Measurements from ENCODE around the gene PCGF6.
"Not testable (repeated sequence)": the region's sequence is repeated elsewhere in the genome, so short reads cannot be mapped to it uniquely, and the experiment has no call there.

PCGF6 gene

DNA sequence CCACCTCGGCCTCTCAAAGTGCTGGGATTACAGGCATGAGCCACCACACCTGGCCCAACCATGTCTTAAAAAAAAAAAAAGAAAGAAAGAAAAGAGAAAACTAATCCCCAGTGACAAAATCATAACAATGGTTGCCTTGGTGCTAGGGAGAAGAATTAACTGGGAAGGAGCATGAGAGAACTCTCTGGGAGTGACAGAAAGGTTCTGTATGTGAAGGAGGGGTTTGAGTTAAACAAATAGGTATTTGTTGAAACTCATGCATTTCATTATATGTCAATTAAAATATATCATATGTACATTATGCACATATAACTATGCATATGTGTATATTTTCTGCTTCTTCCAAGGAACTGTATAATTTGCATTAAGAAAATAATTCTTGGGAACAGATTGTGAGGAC, 40.7 kb downstream of the PCGF6 start:
- FAIRE-seq, result no peak

DNA sequence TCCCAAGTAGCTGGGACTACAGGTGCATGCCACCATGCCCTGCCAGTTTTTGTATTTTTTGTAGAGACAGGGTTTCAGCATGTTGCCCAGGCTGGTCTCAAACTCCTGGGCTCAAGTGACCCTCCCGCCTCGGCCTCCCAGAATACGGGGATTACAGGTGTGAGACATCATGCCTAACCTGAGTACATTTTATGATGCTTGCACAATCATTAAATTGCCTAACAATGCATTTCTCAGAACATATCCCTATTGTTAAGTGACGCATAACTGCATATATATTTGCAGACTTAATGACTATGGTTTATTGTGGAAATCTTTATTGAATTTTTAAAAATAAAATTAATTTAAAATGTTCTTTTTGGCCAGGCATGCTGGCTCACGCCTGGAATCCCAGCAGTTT, 43.3 kb downstream of the PCGF6 start:
- no peak for FAIRE-seq

GRCh38 chr10:103295374-103296015, 55.4 kb downstream of the PCGF6 start:
- FAIRE-seq, result no peak

- no peak for FAIRE-seq
These were observed 59.4 kb downstream of the PCGF6 start for GRCh38 chr10:103291588-103291987.

- FAIRE-seq, result no peak
These were observed 62.9 kb downstream of the PCGF6 start for GRCh38 chr10:103287992-103288391.

- FAIRE-seq, result no peak
These were observed 66.8 kb downstream of the PCGF6 start for GRCh38 chr10:103284170-103284569.

GRCh38 chr10:103282961-103283360, 68.0 kb downstream of the PCGF6 start:
- no peak for FAIRE-seq

DNA sequence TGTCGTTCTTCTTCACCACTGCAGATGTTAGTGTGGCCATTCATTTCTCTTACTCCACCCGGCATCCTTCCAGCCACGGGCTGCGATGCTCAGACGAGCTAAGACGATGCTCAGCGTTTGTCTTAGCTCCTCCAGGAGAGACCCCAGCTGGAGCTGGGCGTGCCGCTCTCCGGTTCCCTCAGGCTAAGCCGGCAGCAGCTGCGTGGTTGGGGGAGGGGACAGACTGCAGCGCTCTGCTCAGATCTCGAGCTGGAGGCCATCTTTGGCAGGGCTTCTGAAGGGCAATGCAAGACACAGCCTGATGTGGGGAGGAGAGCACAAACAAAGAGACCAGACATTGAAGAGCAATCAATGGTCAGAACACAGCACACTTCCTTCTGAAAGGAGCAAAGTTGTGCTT, 69.2 kb downstream of the PCGF6 start:
- FAIRE-seq, result no peak

- no peak for FAIRE-seq
These were observed 70.4 kb downstream of the PCGF6 start for GRCh38 chr10:103280506-103280905.

GRCh38 chr10:103280031-103280430, 70.9 kb downstream of the PCGF6 start:
- FAIRE-seq, result no peak

GRCh38 chr10:103278862-103279298, 72.1 kb downstream of the PCGF6 start:
- FAIRE-seq, result no peak

- no peak for FAIRE-seq
These were observed 72.5 kb downstream of the PCGF6 start for GRCh38 chr10:103278537-103278823.

GRCh38 chr10:103277713-103278536, 73.0 kb downstream of the PCGF6 start:
- no peak for FAIRE-seq

GRCh38 chr10:103276896-103277712, 73.8 kb downstream of the PCGF6 start, which contains the start of gene INA:
Gene INA (plus strand): TSS chr10:103277138. CDS start chr10:103277212, 74 bp downstream.
- no peak for FAIRE-seq

- FAIRE-seq, result no peak
These were observed 74.6 kb downstream of the PCGF6 start for GRCh38 chr10:103276251-103276895.

DNA sequence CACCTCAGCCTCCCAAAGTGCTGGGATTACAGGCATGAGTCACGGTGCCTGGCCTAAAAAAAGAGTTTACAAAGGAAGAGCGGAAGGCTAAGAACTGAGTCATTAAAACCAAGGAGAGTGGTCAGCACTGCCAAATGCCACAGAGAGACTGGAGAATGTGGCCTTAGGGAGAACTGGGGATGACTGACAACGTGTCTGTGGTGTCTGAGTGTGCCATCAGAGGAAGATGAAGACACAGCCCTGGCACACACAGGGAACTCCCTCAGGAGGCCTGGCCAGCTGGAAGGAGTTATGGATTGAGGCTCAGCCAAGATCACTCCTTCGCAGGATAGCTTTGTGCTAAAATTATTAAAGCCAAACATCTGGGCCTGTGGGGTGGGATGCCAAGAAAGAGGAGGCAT, 77.9 kb downstream of the PCGF6 start:
- FAIRE-seq, result no peak

GRCh38 chr10:103265717-103266329, 85.1 kb downstream of the PCGF6 start:
- FAIRE-seq, result no peak

- FAIRE-seq, result no peak
These were observed 88.7 kb downstream of the PCGF6 start for GRCh38 chr10:103262229-103262628.

- FAIRE-seq, result no peak
These were observed 91.0 kb downstream of the PCGF6 start for GRCh38 chr10:103259989-103260388.

DNA sequence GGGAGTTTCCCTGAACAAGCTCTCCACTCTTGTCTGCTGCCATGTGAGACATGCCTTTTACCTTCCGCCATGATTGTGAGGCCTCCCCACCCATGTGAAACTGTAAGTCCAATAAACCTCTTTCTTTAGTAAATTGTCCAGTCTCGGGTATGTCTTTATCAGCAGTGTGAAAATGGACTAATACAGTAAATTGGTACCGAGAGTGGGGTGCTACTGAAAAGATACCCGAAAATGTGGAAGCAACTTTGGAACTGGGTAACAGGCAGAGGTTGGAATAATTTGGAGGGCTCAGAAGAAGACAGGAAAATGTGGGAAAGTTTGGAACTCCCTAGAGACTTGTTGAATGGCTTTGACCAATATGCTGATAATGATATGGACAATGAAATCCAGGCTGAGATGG, 92.0 kb downstream of the PCGF6 start:
- FAIRE-seq, result not testable (repeated sequence)

DNA sequence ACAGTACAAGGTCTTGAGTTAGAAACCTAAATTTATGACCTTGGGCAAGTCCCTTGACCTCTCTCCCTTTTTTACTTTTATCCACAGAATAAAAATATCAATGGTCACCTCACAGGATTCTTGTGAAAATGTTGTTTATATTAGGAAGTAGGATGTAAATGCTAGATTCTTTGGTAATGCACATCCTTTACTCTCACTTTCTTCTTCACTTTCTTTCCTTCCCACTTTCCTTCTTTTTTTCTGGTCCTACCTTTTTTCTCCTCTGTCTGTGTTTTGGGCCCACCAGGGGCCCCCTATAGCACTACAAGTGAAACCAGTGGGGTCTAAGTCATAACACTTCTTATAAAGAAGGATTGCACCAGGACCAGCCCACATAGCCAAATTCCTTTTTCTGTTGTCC, 93.1 kb downstream of the PCGF6 start:
- no peak for FAIRE-seq

GRCh38 chr10:103256613-103257012, 94.3 kb downstream of the PCGF6 start:
- FAIRE-seq, result no peak
